Caco-2 (cell line): ENCODE results near the gene EIF3L. TPM values are rescaled to one million over a fixed set of nuclear protein-coding genes. Genes with fewer than 3 reads are reported as not detected.
A peak's percentile ranks its signal among the peaks of the same experiment; 100 is the strongest.

ENCODE experiments used
- BruUV-seq: library from RNA; stranded (reverse); fragments of 400-500 nt; replicated peaks from 2 replicates; lab custom pipeline; 2021; lab: Mats Ljungman, UMichigan
- CTCF ChIA-PET: fragments of 300-600 bp; sonication (Branson Sonifier 250); formaldehyde crosslinking; loops from one replicate; lab custom pipeline; 2022; ENCODE audit warnings: antibody characterized with exemption; lab: Charles Lee
- POLR2A ChIA-PET: fragments of 300-600 bp; sonication (Branson Sonifier 250); formaldehyde crosslinking; loops from one replicate; lab custom pipeline; 2022; ENCODE audit warnings: antibody characterized with exemption; lab: Charles Lee
- DNase-seq, 2 experiments: peaks; one replicate each; pipeline versions ENCODE4 v3.0.0 to v3.0.0-alpha.2; 2020 to 2022
- H3K27me3 ChIP-seq: replicated peaks from 2 replicates; pipeline ENCODE4 v1.6.0; 2011; ENCODE audit warnings: low read length; ENCODE audit not compliant: control insufficient read depth, insufficient read depth
- H3K36me3 ChIP-seq: 2 replicates; pipeline ENCODE4 v1.5.1; 2011; ENCODE audit warnings: low read length; ENCODE audit not compliant: control insufficient read depth, insufficient read depth
- H3K4me1 ChIP-seq: fragments of 250-450 bp; sonication (Bioruptor Pico); 2 replicates; pipeline ENCODE4 v1.5.1; 2020; ENCODE audit warnings: mild to moderate bottlenecking
- H3K4me3 ChIP-seq: 2 replicates; pipeline ENCODE4 v1.5.1; 2011; ENCODE audit warnings: low read depth, mild to moderate bottlenecking, control low read depth, low read length
- H3K9me3 ChIP-seq: fragments of 250-450 bp; sonication (Bioruptor Pico); 2 replicates; pipeline ENCODE4 v1.5.1; 2020; ENCODE audit warnings: mild to moderate bottlenecking, moderate library complexity
- H3K27ac Mint-ChIP-seq: one replicate; pipeline ENCODE4 v1.8.0; 2022; ENCODE audit warnings: mixed read lengths; ENCODE audit not compliant: unreplicated experiment
- H3K27me3 Mint-ChIP-seq: one replicate; pipeline ENCODE4 v1.8.0; 2022; ENCODE audit warnings: mixed read lengths; ENCODE audit not compliant: insufficient read depth, unreplicated experiment
- H3K36me3 Mint-ChIP-seq: one replicate; pipeline ENCODE4 v1.8.0; 2022; ENCODE audit warnings: mild to moderate bottlenecking, mixed read lengths; ENCODE audit not compliant: insufficient read depth, unreplicated experiment
- H3K4me1 Mint-ChIP-seq: one replicate; pipeline ENCODE4 v1.8.0; 2022; ENCODE audit warnings: low read depth, mixed read lengths; ENCODE audit not compliant: unreplicated experiment
- H3K4me3 Mint-ChIP-seq: one replicate; pipeline ENCODE4 v1.8.0; 2022; ENCODE audit warnings: mild to moderate bottlenecking, moderate library complexity, mixed read lengths; ENCODE audit not compliant: unreplicated experiment
- H3K9me3 Mint-ChIP-seq: one replicate; pipeline ENCODE4 v1.8.0; 2022; ENCODE audit warnings: mixed read lengths; ENCODE audit not compliant: unreplicated experiment
- intact Hi-C: fragments of 100-400 bp; cut with micrococcal nuclease; formaldehyde crosslinking; loops from one replicate; pipeline ENCODE4 v1.10.0; 2022; ENCODE audit not compliant: unreplicated experiment
- total RNA-seq: library from RNA; stranded (reverse); gene quantifications from 2 replicates; pipeline ENCODE4 v1.2.3, GENCODE V29; 2022
- TF ChIP-seq, protein P1 (sequence below), 2 experiments: fragments of 200-600 bp in 1 of 2; IDR thresholded peaks; 1 replicate in 1 of 2; 2 replicates in 1 of 2; pipeline versions ENCODE4 v1.5.1 to v1.8.0; 2011 to 2022; ENCODE audit warnings: antibody characterized with exemption in 1 of 2, control low read depth in 1 of 2, inconsistent platforms in 1 of 2, low read depth in 1 of 2, low read length in 1 of 2, mild to moderate bottlenecking in 1 of 2, moderate library complexity in 1 of 2; ENCODE audit not compliant: insufficient read depth in 1 of 2, severe bottlenecking in 1 of 2, unreplicated experiment in 1 of 2

EIF3L gene
- total RNA-seq, 1 experiment from 2014 or later, result 554 TPM

DNA sequence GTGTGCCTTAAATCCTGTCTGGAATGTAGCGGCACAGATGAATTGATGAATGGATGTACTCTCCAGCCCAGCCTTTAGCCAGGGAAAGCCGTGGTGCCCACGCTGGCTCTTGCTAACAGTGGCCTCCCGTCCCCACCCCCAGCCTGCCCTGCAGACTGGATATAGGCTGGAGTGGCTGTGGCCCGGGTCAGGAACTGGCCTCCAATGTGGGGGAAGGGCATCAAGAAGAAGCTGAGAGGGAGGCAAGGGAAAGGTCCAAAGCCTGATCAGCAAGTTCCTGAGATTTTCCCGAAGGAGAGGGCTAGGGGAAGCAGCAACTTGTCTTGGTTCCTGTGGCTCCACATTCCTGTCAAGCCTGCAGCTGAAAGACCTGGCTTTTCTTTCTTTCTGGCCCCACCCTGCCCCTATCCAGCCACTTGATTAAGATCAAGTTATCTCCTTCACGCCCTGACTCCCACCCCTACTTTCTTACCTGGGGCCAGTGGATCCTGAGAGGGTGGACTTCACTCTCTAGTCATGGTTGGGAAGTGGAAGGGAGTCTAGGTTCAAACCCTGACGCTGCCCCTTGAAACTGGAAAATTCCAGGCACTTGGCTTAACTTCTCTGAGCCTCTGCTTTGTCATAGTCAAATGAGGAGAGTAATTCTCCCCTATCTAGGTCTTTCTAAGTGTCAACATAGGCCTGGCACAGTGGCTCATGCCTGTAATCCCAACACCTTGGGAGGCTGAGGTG is 45.9 kb downstream of the EIF3L start:
- peaks cover 75% of the 10 kb centered on the region for H3K4me1 ChIP-seq
- no peaks in the 10 kb centered on the region for H3K9me3 ChIP-seq
- no peak overlapping the region for H3K4me3 ChIP-seq
- TF ChIP-seq, protein P1, sequence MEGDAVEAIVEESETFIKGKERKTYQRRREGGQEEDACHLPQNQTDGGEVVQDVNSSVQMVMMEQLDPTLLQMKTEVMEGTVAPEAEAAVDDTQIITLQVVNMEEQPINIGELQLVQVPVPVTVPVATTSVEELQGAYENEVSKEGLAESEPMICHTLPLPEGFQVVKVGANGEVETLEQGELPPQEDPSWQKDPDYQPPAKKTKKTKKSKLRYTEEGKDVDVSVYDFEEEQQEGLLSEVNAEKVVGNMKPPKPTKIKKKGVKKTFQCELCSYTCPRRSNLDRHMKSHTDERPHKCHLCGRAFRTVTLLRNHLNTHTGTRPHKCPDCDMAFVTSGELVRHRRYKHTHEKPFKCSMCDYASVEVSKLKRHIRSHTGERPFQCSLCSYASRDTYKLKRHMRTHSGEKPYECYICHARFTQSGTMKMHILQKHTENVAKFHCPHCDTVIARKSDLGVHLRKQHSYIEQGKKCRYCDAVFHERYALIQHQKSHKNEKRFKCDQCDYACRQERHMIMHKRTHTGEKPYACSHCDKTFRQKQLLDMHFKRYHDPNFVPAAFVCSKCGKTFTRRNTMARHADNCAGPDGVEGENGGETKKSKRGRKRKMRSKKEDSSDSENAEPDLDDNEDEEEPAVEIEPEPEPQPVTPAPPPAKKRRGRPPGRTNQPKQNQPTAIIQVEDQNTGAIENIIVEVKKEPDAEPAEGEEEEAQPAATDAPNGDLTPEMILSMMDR (IDR thresholded peaks at IDR 0.05; ENCODE audit: insufficient read depth in 1 of 2, low read depth in 1 of 2, low read length in 1 of 2, severe bottlenecking in 1 of 2, unreplicated experiment in 1 of 2), result no peak
- ChIA-PET CTCF (interaction anchor here (0.7 to 0.9 kb wide), 2 partner anchors 32 to 39 kb away, joined by 3 to 4 read pairs; no protein-coding TSS in a partner anchor), POLR2A (interaction anchor here (3.2 kb wide), 1 partner anchor 10 kb away, joined by 17 read pairs; the partner anchor contains the start of gene MICALL1)
- H3K27me3 ChIP-seq, result no peaks in the 10 kb centered on the region
- Mint-ChIP-seq H3K9me3 (no peaks in the 10 kb centered on the region), H3K4me3 (peak overlapping the region; percentile 54), H3K4me1 (peaks cover 48% of the 10 kb centered on the region), H3K27ac (peak overlapping the region; percentile 99), H3K36me3 (peaks cover 42% of the 10 kb centered on the region), H3K27me3 (no peaks in the 10 kb centered on the region)
- H3K36me3 ChIP-seq, result no peaks in the 10 kb centered on the region
- intact Hi-C loops, result loop anchor here (1.0 kb wide), 1 partner anchor 8 kb away; no protein-coding TSS in a partner anchor
- TSS peak; percentile 23 for BruUV-seq
- peak; percentile 84 to 92 for DNase-seq

GRCh38 chr22:37896181-37896592 is 47.0 kb downstream of the EIF3L start:
- TF ChIP-seq, protein P1 (IDR thresholded peaks at IDR 0.05; ENCODE audit: insufficient read depth in 1 of 2, low read depth in 1 of 2, low read length in 1 of 2, severe bottlenecking in 1 of 2, unreplicated experiment in 1 of 2), result no peak
- ChIA-PET POLR2A (interaction anchor here (0.6 to 3.2 kb wide), 2 partner anchors 9 to 20 kb away, joined by 3 to 17 read pairs; partner anchors contain the start of gene MICALL1), CTCF (interaction anchor here (2.2 to 3.4 kb wide), 2 partner anchors 8 to 10 kb away, joined by 10 to 17 read pairs; partner anchors contain the start of gene MICALL1)
- no peak for DNase-seq
- Mint-ChIP-seq H3K9me3 (no peaks in the 10 kb centered on the region), H3K27me3 (no peaks in the 10 kb centered on the region), H3K27ac (peak overlapping the region; percentile 99), H3K4me1 (peaks cover 46% of the 10 kb centered on the region), H3K36me3 (peaks cover 35% of the 10 kb centered on the region), H3K4me3 (no peak overlapping the region)
- H3K36me3 ChIP-seq, result no peaks in the 10 kb centered on the region
- peaks cover 74% of the 10 kb centered on the region for H3K4me1 ChIP-seq
- H3K9me3 ChIP-seq, result no peaks in the 10 kb centered on the region
- no TSS peak for BruUV-seq
- H3K27me3 ChIP-seq, result no peaks in the 10 kb centered on the region
- intact Hi-C loops, result no loop called here
- no peak overlapping the region for H3K4me3 ChIP-seq

DNA sequence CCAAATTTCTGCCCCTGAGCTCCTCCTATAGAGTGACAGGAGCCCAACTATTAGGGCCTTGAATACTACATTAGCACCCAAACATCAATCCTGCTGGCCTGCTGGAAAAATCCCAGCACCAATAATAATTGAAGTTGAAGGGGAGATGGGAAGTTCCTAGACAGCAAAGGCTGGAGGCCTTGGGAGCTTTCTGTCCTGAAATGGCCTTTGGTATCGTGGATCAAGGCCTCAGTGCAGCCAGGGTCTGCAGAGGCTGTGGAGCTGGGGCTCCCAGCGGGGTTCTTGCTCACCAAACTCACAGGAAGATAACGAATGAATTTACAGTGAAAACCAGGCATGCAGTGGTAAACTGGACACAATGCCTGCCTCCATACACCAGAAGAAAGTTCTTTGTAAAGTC is 47.7 kb downstream of the EIF3L start:
- no peak for DNase-seq
- Mint-ChIP-seq H3K27ac (peak overlapping the region; percentile 99), H3K27me3 (no peaks in the 10 kb centered on the region), H3K4me3 (no peak overlapping the region), H3K9me3 (no peaks in the 10 kb centered on the region), H3K4me1 (peaks cover 38% of the 10 kb centered on the region), H3K36me3 (peaks cover 28% of the 10 kb centered on the region)
- Histone ChIP-seq H3K36me3 (no peaks in the 10 kb centered on the region), H3K27me3 (no peaks in the 10 kb centered on the region), H3K4me3 (no peak overlapping the region), H3K4me1 (peaks cover 67% of the 10 kb centered on the region), H3K9me3 (no peaks in the 10 kb centered on the region)
- no TSS peak for BruUV-seq
- TF ChIP-seq, protein P1 (IDR thresholded peaks at IDR 0.05; ENCODE audit: insufficient read depth in 1 of 2, low read depth in 1 of 2, low read length in 1 of 2, severe bottlenecking in 1 of 2, unreplicated experiment in 1 of 2), result no peak
- intact Hi-C loops, result no loop called here
- CTCF ChIA-PET, result interaction anchor here (0.6 to 3.4 kb wide), 4 partner anchors 9 to 79 kb away, joined by 3 to 17 read pairs (median 6); partner anchors contain the start of gene MICALL1
- POLR2A ChIA-PET, result interaction anchor here (3.2 kb wide), 1 partner anchor 9 kb away, joined by 17 read pairs; the partner anchor contains the start of gene MICALL1
